GM12878 (cell line): ENCODE measurements around the gene HOOK2. TPM values are rescaled to one million over a fixed set of nuclear protein-coding genes. Genes with fewer than 3 reads are reported as not detected.

Source experiments
- BCL3 ChIP-seq: IDR thresholded peaks from 2 replicates; pipeline ENCODE4 v1.6.1; 2011; ENCODE audit warnings: borderline replicate concordance, low read depth, mild to moderate bottlenecking, moderate library complexity, low read length; ENCODE audit not compliant: insufficient read depth, poor library complexity, severe bottlenecking
- CBFB ChIP-seq: IDR thresholded peaks from 2 replicates; pipeline ENCODE4 v1.6.1; 2016; ENCODE audit warnings: antibody characterized with exemption, low read depth
- CTCF ChIP-seq, 3 experiments: IDR thresholded peaks in 2 of 3; conservative IDR thresholded peaks in 1 of 3; 2 replicates each; pipeline ENCODE4 v1.5.1; 2011; ENCODE audit warnings: low read depth in 3 of 3, low read length in 3 of 3, mild to moderate bottlenecking in 3 of 3, control low read depth in 2 of 3, moderate library complexity in 2 of 3, inconsistent platforms in 1 of 3, mixed read lengths in 1 of 3; ENCODE audit not compliant: control insufficient read depth in 2 of 3, insufficient read depth in 1 of 3; ENCODE audit errors: extremely low read depth in 1 of 3
- GATAD2B ChIP-seq: fragments of 450-650 bp; conservative IDR thresholded peaks from 2 replicates; pipeline ENCODE4 v1.6.1; 2017; ENCODE audit warnings: low read depth, mild to moderate bottlenecking, moderate library complexity
- IRF4 ChIP-seq: IDR thresholded peaks from 2 replicates; pipeline ENCODE4 v1.6.1; 2011; ENCODE audit warnings: low read depth, low read length
- MEF2B ChIP-seq: fragments of 450-650 bp; IDR thresholded peaks from 2 replicates; pipeline ENCODE4 v1.6.1; 2018; ENCODE audit warnings: mild to moderate bottlenecking, moderate library complexity; ENCODE audit not compliant: partially characterized antibody, poor library complexity, severe bottlenecking
- MLLT1 ChIP-seq: fragments of 450-650 bp; IDR thresholded peaks from 2 replicates; pipeline ENCODE4 v1.6.1; 2016; ENCODE audit warnings: mild to moderate bottlenecking
- MTA2 ChIP-seq: fragments of 450-650 bp; IDR thresholded peaks from 2 replicates; pipeline ENCODE4 v1.6.1; 2016; ENCODE audit warnings: low read depth, mild to moderate bottlenecking, moderate library complexity
- NBN ChIP-seq: fragments of 450-650 bp; IDR thresholded peaks from 2 replicates; pipeline ENCODE4 v1.6.1; 2016
- POLR2A ChIP-seq: IDR thresholded peaks from 2 replicates; pipeline ENCODE4 v1.6.1; 2011; ENCODE audit warnings: low read depth, mild to moderate bottlenecking, low read length
- RCOR1 ChIP-seq: conservative IDR thresholded peaks from 2 replicates; pipeline ENCODE4 v1.6.1; 2012; ENCODE audit warnings: low read depth, low read length, improper control_type of control experiment
- SP1 ChIP-seq: IDR thresholded peaks from one replicate; pipeline ENCODE4 v1.6.1; 2011; ENCODE audit warnings: low read depth, low read length
- SREBF1 ChIP-seq: IDR thresholded peaks from 2 replicates; pipeline ENCODE4 v1.6.1; 2012; ENCODE audit warnings: mild to moderate bottlenecking, low read length
- ZBED1 ChIP-seq: IDR thresholded peaks from 2 replicates; pipeline ENCODE4 v1.6.1; 2016; ENCODE audit warnings: borderline replicate concordance
- ZBTB11 ChIP-seq: fragments of 450-650 bp; formaldehyde crosslinking; IDR thresholded peaks from 2 replicates; pipeline ENCODE4 v1.5.0; 2022; ENCODE audit warnings: mild to moderate bottlenecking, missing genetic modification characterization
- ZNF207 ChIP-seq: fragments of 450-650 bp; IDR thresholded peaks from 2 replicates; pipeline ENCODE4 v1.6.1; 2014; ENCODE audit warnings: antibody characterized with exemption, mild to moderate bottlenecking, borderline replicate concordance
- ZNF274 ChIP-seq: IDR thresholded peaks from one replicate; pipeline ENCODE4 v1.8.0; 2011; ENCODE audit not compliant: insufficient read length, insufficient read depth
- ZNF687 ChIP-seq: fragments of 450-650 bp; IDR thresholded peaks from 2 replicates; pipeline ENCODE4 v1.6.1; 2017; ENCODE audit warnings: mild to moderate bottlenecking, moderate library complexity
- polyA plus RNA-seq, 11 experiments: library from polyadenylated mRNA; depleted of rRNA in 4 of 11; unstranded in 6 of 11; stranded (reverse) in 5 of 11; fragments of >200 nt; fragmentation: Nextera tagmentation in 4 of 11; fragmentation: Illumina TruSeq in 1 of 11; extraction: Ambion mirVana in 4 of 11; extraction: Trizol in 1 of 11; gene quantifications; 1 replicate in 1 of 11; 2 replicates in 10 of 11; pipeline versions ENCODE4 v1.2.1 to v1.2.3, GENCODE V29; 2011 to 2016; ENCODE audit warnings: inconsistent platforms in 2 of 11, missing spikeins in 2 of 11, low read depth in 1 of 11
- total RNA-seq, 4 experiments: library from RNA; depleted of rRNA in 3 of 4; stranded (reverse); fragments of >200 nt in 3 of 4; fragmentation: Illumina TruSeq in 1 of 4; extraction: Trizol in 1 of 4; gene quantifications; 2 replicates each; pipeline versions ENCODE4 v1.2.1 to v1.2.3, GENCODE V29; 2013 to 2021

Gene HOOK2
- total and polyA plus RNA-seq, 10 of the 15 experiments (the other 5 are each of a cell fraction or from before 2014, with no cell fraction given) = 1.5 to 9.6 (median 6.2) TPM

- TF ChIP-seq ZBTB11 (CRISPR knock-in tag) (peak; percentile 68), BCL3 (peak; percentile 80), CBFB (peak; percentile 99), POLR2A (peak; percentile 100), GATAD2B (peak; percentile 75), MEF2B (peak; percentile 51), RCOR1 (0 out of 2 replicates have a peak, but pooled peaks have one; percentile 52), NBN (peak; percentile 93), MTA2 (no peak), ZNF207 (peak; percentile 72; the same call in 1 of the 2 replicates), ZNF274 (no peak), ZNF687 (peak; percentile 100), MLLT1 (peak; percentile 95), ZBED1 (peak; percentile 97), SREBF1 (no peak), IRF4 (0 out of 2 replicates have a peak, but pooled peaks have one; percentile 22), CTCF (IDR thresholded peaks at IDR 0.05 in 2 of 3, conservative IDR thresholded peaks at IDR 0.05 in 1 of 3; ENCODE audit: control insufficient read depth in 2 of 3, extremely low read depth in 1 of 3, insufficient read depth in 1 of 3, low read depth in 3 of 3, low read length in 3 of 3) (0 out of 6 replicates have a peak, but pooled peaks of 2 of the 3 experiments have one; percentile 1 to 3), SP1 (peak; percentile 80)
Measured at GRCh38 chr19:12791345-12792050, 16.1 kb upstream of the HOOK2 start, which contains the start of gene JUNB (continued).
